K562 (cell line): ENCODE data around the gene FGF21. TPM values are rescaled to one million over a fixed set of nuclear protein-coding genes. Genes with fewer than 3 reads are reported as not detected.

Experiments
- CREBBP ChIP-seq: IDR thresholded peaks from one replicate; pipeline ENCODE4 v1.6.1; 2012; ENCODE audit warnings: low read depth, mild to moderate bottlenecking, control low read depth, inconsistent platforms, low read length
- DIDO1 ChIP-seq: fragments of 450-650 bp; IDR thresholded peaks from 2 replicates; pipeline ENCODE4 v1.6.1; 2016; ENCODE audit warnings: low read depth, missing biosample characterization, missing genetic modification characterization
- ESRRA ChIP-seq: fragments of 450-650 bp; IDR thresholded peaks from 2 replicates; pipeline ENCODE4 v1.6.1; 2014; ENCODE audit warnings: low read depth, mild to moderate bottlenecking, moderate library complexity, borderline replicate concordance
- FOXA3 ChIP-seq, 2 experiments: fragments of 450-650 bp in 1 of 2; sonication (generic) in 1 of 2; formaldehyde crosslinking; IDR thresholded peaks in 1 of 2; conservative IDR thresholded peaks in 1 of 2; 2 replicates each; pipeline versions ENCODE4 v1.4.0 to v1.8.0; 2020 to 2022; ENCODE audit warnings: mild to moderate bottlenecking in 2 of 2, missing genetic modification reagents in 1 of 2
- FOXK2 ChIP-seq, 2 experiments: fragments of 450-650 bp; IDR thresholded peaks in 1 of 2; conservative IDR thresholded peaks in 1 of 2; 2 replicates each; pipeline ENCODE4 v1.6.1; 2016; ENCODE audit warnings: low read depth in 2 of 2, mild to moderate bottlenecking in 1 of 2
- HDAC6 ChIP-seq: IDR thresholded peaks from 2 replicates; pipeline ENCODE4 v1.6.1; 2012; ENCODE audit warnings: low read depth, mild to moderate bottlenecking, control low read depth, inconsistent platforms, low read length, moderate library complexity
- HEY1 ChIP-seq: fragments of 250-450 bp; sonication (Bioruptor Pico); IDR thresholded peaks from 2 replicates; pipeline ENCODE4 v1.5.0; 2020; ENCODE audit warnings: mild to moderate bottlenecking, moderate library complexity, borderline replicate concordance
- HNRNPL ChIP-seq: fragments of 200-400 bp; formaldehyde crosslinking; IDR thresholded peaks from 2 replicates; pipeline ENCODE4 v1.6.1; 2017; ENCODE audit warnings: low read depth, mild to moderate bottlenecking, low read length
- MIER1 ChIP-seq: fragments of 450-650 bp; IDR thresholded peaks from 2 replicates; pipeline ENCODE4 v1.6.1; 2016; ENCODE audit warnings: antibody characterized with exemption, mild to moderate bottlenecking, low read depth
- NR2F6 ChIP-seq: fragments of 450-650 bp; formaldehyde crosslinking; IDR thresholded peaks from 2 replicates; pipeline ENCODE4 v1.4.0; 2020; ENCODE audit warnings: mild to moderate bottlenecking
- POLR2A ChIP-seq: fragments of 450-650 bp; conservative IDR thresholded peaks from 2 replicates; pipeline ENCODE4 v1.6.1; 2016
- PURB ChIP-seq: sonication (generic); formaldehyde crosslinking; IDR thresholded peaks from 2 replicates; pipeline ENCODE4 v1.9.0; 2021; ENCODE audit warnings: low read depth, mild to moderate bottlenecking, missing genetic modification reagents
- RFX5 ChIP-seq: IDR thresholded peaks from 2 replicates; pipeline ENCODE4 v1.6.1; 2011; ENCODE audit warnings: low read depth, mild to moderate bottlenecking, improper control_type of control experiment, low read length
- SIN3B ChIP-seq: fragments of 450-650 bp; IDR thresholded peaks from 2 replicates; pipeline ENCODE4 v1.6.1; 2017; ENCODE audit warnings: low read depth, mild to moderate bottlenecking, moderate library complexity
- SMARCB1 ChIP-seq: IDR thresholded peaks from 2 replicates; pipeline ENCODE4 v1.6.1; 2011; ENCODE audit warnings: improper control_type of control experiment, low read depth; ENCODE audit not compliant: insufficient read length
- U2AF1 ChIP-seq: fragments of 200-400 bp; formaldehyde crosslinking; optimal IDR thresholded peaks from 2 replicates; pipeline ENCODE3; 2017; ENCODE audit warnings: mild to moderate bottlenecking, low read depth, low read length, moderate library complexity
- ZNF134 ChIP-seq: fragments of 250-450 bp; sonication (Bioruptor Pico); conservative IDR thresholded peaks from 2 replicates; pipeline ENCODE4 v1.4.0; 2020
- ZNF695 ChIP-seq: fragments of 450-650 bp; formaldehyde crosslinking; IDR thresholded peaks from 2 replicates; pipeline ENCODE4 v1.4.0; 2020; ENCODE audit warnings: mild to moderate bottlenecking, moderate library complexity
- ZNF699 ChIP-seq: fragments of 250-450 bp; sonication (Bioruptor Pico); IDR thresholded peaks from 2 replicates; pipeline ENCODE4 v1.8.0; 2021; ENCODE audit warnings: mild to moderate bottlenecking, moderate library complexity; ENCODE audit not compliant: insufficient replicate concordance
- ZNF79 ChIP-seq: fragments of 250-450 bp; sonication (Bioruptor Pico); IDR thresholded peaks from 2 replicates; pipeline ENCODE4 v1.4.0; 2020; ENCODE audit warnings: low read depth, mild to moderate bottlenecking, moderate library complexity
- polyA plus RNA-seq, 8 experiments: library from polyadenylated mRNA; depleted of rRNA in 4 of 8; stranded (reverse) in 5 of 8; unstranded in 3 of 8; fragments of >200 nt; fragmentation: Nextera tagmentation in 2 of 8; fragmentation: Illumina TruSeq in 1 of 8; extraction: Ambion mirVana in 2 of 8; extraction: Trizol in 1 of 8; gene quantifications; 2 replicates each; pipeline versions ENCODE4 v1.2.1 to v1.2.3, GENCODE V29; 2011 to 2014; ENCODE audit warnings: inconsistent platforms in 1 of 8, missing spikeins in 1 of 8
- total RNA-seq, 7 experiments: library from RNA; depleted of rRNA in 6 of 7; stranded (reverse); fragments of >200 nt in 6 of 7; fragmentation: Illumina TruSeq in 2 of 7; extraction: Trizol in 2 of 7; gene quantifications; 2 replicates each; pipeline versions ENCODE4 v1.2.1 to v1.2.3, GENCODE V29; 2011 to 2021; ENCODE audit warnings: low replicate concordance in 1 of 7
- TF ChIP-seq, protein P1 (sequence below): fragments of 250-450 bp; sonication (Bioruptor Pico); IDR thresholded peaks from 2 replicates; pipeline ENCODE4 v1.8.0; 2021; ENCODE audit warnings: borderline replicate concordance, mild to moderate bottlenecking, moderate library complexity; ENCODE audit not compliant: poor library complexity, severe bottlenecking
- TF ChIP-seq, protein P2 (sequence below): sonication (generic); formaldehyde crosslinking; IDR thresholded peaks from 2 replicates; pipeline ENCODE4 v1.8.1; 2022; ENCODE audit warnings: missing genetic modification reagents
- TF ChIP-seq, protein P3 (sequence below): fragments of 250-450 bp; sonication (Bioruptor Pico); IDR thresholded peaks from 2 replicates; pipeline ENCODE4 v1.4.0; 2020; ENCODE audit warnings: mild to moderate bottlenecking, moderate library complexity
- TF ChIP-seq, protein P4 (sequence below): sonication (generic); formaldehyde crosslinking; IDR thresholded peaks from 2 replicates; pipeline ENCODE4 v1.9.0; 2022; ENCODE audit warnings: mild to moderate bottlenecking, missing genetic modification reagents
- TF ChIP-seq, protein P5 (sequence below): sonication (generic); IDR thresholded peaks from 2 replicates; pipeline ENCODE4 v1.6.1; 2016

FGF21 gene
- total and polyA plus RNA-seq, 9 of the 15 experiments (the other 6 are each of a cell fraction or from before 2014, with no cell fraction given): 0.04 to 0.77 (median 0.09) TPM; not detected in 6

DNA sequence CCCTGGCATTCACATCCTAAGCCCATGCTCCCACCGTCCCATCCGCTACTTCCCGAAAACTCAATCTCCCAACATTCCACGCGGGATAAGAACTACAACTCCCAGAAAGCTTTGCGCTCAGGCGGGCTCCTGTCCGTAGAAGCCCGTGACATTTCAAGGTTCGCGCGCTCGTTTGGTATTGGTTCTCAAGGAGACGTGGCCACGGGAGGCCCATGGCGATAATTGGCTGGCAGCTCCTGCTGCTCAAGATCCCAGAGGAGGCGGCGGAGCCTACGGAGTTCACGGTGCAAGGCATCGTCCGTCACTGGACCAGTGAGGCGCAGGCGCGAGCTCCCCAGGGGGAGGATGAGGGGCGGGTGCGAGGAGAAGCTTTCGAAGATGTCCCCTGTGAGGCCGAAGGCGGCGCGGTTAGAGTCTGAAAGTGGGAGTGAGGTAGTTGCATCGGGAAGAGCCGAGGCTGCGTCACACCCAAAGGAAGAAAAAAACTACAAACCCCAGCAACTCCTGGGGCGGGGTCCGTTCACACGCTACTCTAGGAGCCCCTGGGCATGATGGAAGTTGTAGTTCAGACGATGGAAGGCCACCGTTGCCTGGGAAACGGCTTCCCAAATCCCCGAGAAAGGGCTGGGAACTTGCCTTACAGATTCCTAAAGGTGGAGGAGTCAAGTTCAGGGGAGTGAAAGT, 34.6 kb upstream of the FGF21 start (continued):
- TF ChIP-seq U2AF1 (no peak), HDAC6 (no peak), PURB (CRISPR knock-in tag) (no peak), RFX5 (no peak), FOXA3 (CRISPR knock-in tag; conservative IDR thresholded peaks at IDR 0.05 in 1 of 2, IDR thresholded peaks at IDR 0.05 in 1 of 2) (no peak), ZNF699 (CRISPR knock-in tag) (no peak), POLR2A (peak; percentile 61), NR2F6 (CRISPR knock-in tag) (no peak), SIN3B (no peak), CREBBP (no peak), ZNF134 (CRISPR knock-in tag) (no peak), SMARCB1 (no peak), HNRNPL (no peak), MIER1 (no peak), ZNF695 (no peak), HEY1 (CRISPR knock-in tag) (no peak), ESRRA (0 out of 2 replicates have a peak, but pooled peaks have one; percentile 6), DIDO1 (tag) (no peak), ZNF79 (CRISPR knock-in tag) (no peak), FOXK2 (conservative IDR thresholded peaks at IDR 0.05 in 1 of 2, IDR thresholded peaks at IDR 0.05 in 1 of 2; ENCODE audit: low read depth in 2 of 2) (no peak)
- TF ChIP-seq, protein P1, sequence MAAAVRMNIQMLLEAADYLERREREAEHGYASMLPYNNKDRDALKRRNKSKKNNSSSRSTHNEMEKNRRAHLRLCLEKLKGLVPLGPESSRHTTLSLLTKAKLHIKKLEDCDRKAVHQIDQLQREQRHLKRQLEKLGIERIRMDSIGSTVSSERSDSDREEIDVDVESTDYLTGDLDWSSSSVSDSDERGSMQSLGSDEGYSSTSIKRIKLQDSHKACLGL (CRISPR knock-in tag): no peak
- TF ChIP-seq, protein P2, sequence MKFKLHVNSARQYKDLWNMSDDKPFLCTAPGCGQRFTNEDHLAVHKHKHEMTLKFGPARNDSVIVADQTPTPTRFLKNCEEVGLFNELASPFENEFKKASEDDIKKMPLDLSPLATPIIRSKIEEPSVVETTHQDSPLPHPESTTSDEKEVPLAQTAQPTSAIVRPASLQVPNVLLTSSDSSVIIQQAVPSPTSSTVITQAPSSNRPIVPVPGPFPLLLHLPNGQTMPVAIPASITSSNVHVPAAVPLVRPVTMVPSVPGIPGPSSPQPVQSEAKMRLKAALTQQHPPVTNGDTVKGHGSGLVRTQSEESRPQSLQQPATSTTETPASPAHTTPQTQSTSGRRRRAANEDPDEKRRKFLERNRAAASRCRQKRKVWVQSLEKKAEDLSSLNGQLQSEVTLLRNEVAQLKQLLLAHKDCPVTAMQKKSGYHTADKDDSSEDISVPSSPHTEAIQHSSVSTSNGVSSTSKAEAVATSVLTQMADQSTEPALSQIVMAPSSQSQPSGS (CRISPR knock-in tag): no peak
- TF ChIP-seq, protein P3, sequence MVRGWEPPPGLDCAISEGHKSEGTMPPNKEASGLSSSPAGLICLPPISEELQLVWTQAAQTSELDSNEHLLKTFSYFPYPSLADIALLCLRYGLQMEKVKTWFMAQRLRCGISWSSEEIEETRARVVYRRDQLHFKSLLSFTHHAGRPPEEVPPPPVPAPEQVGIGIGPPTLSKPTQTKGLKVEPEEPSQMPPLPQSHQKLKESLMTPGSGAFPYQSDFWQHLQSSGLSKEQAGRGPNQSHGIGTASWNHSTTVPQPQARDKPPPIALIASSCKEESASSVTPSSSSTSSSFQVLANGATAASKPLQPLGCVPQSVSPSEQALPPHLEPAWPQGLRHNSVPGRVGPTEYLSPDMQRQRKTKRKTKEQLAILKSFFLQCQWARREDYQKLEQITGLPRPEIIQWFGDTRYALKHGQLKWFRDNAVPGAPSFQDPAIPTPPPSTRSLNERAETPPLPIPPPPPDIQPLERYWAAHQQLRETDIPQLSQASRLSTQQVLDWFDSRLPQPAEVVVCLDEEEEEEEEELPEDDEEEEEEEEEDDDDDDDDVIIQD (CRISPR knock-in tag): no peak
- TF ChIP-seq, protein P4, sequence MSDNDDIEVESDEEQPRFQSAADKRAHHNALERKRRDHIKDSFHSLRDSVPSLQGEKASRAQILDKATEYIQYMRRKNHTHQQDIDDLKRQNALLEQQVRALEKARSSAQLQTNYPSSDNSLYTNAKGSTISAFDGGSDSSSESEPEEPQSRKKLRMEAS (CRISPR knock-in tag): peak; percentile 80
- TF ChIP-seq, protein P5, sequence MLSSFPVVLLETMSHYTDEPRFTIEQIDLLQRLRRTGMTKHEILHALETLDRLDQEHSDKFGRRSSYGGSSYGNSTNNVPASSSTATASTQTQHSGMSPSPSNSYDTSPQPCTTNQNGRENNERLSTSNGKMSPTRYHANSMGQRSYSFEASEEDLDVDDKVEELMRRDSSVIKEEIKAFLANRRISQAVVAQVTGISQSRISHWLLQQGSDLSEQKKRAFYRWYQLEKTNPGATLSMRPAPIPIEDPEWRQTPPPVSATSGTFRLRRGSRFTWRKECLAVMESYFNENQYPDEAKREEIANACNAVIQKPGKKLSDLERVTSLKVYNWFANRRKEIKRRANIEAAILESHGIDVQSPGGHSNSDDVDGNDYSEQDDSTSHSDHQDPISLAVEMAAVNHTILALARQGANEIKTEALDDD: no peak
